ENCODE results near the gene RNF144B.

DNA sequence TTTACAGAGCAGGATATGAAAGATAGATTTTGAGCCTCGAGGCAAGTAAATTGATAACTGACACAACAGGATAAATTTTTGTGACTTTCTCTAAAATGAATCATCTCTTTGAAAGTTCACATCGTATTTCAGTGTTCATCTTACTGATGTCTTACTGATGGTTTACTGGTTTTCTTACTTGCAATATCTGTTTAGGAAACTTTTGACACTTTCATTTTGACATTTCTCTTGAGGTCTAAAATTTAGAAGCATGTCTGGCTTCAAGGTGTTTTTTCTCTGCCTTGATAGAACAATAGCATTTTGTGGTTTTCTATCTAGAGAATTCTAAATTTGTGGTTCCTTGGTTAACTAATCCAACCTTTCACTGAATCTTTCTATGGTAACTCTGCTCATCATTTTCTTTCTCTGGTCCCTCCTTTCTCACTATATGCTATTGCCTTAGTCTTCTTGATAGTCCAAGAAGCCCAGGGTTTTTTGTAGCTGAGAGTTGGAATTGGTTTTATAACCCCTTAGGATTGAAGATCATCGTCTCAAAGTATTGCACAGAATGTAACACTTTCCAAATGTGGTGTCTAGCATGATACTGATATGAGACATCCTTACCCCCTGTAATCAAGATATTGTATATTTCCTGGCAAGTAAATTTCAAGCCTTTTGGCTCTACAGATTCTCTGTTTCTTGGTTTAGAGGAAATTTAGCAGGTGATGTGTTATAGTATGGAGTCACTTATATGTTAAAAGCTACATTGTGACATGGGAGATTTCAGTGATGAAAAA is 98.7 kb downstream of the RNF144B start:
- TF ChIP-seq, protein P1, sequence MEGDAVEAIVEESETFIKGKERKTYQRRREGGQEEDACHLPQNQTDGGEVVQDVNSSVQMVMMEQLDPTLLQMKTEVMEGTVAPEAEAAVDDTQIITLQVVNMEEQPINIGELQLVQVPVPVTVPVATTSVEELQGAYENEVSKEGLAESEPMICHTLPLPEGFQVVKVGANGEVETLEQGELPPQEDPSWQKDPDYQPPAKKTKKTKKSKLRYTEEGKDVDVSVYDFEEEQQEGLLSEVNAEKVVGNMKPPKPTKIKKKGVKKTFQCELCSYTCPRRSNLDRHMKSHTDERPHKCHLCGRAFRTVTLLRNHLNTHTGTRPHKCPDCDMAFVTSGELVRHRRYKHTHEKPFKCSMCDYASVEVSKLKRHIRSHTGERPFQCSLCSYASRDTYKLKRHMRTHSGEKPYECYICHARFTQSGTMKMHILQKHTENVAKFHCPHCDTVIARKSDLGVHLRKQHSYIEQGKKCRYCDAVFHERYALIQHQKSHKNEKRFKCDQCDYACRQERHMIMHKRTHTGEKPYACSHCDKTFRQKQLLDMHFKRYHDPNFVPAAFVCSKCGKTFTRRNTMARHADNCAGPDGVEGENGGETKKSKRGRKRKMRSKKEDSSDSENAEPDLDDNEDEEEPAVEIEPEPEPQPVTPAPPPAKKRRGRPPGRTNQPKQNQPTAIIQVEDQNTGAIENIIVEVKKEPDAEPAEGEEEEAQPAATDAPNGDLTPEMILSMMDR (IDR thresholded peaks at IDR 0.05): no peak
- TF ChIP-seq POLR2A (IDR thresholded peaks at IDR 0.05): no peak

All from thyroid gland (tissue), 4 donors.